Nephron (organoid): ENCODE measurements around the gene CABLES1.
A peak's percentile ranks its signal among the peaks of the same experiment; 100 is the strongest.
"Not testable (repeated sequence)": the region's sequence is repeated elsewhere in the genome, so short reads cannot be mapped to it uniquely, and the experiment has no call there.

Experiments used
- H3K27ac Mint-ChIP-seq, 3 experiments: 2 replicates each; pipeline ENCODE4 v1.8.0; 2020; ENCODE audit warnings: mixed read lengths in 3 of 3, mild to moderate bottlenecking in 2 of 3, moderate library complexity in 1 of 3
- H3K27me3 Mint-ChIP-seq: 2 replicates; pipeline ENCODE4 v1.8.0; 2021; ENCODE audit warnings: low read depth, mild to moderate bottlenecking, moderate library complexity, mixed read lengths
- H3K36me3 Mint-ChIP-seq: 2 replicates; pipeline ENCODE4 v1.8.0; 2020; ENCODE audit warnings: low read depth, mixed read lengths
- H3K4me1 Mint-ChIP-seq: 2 replicates; pipeline ENCODE4 v1.8.0; 2020; ENCODE audit warnings: mixed read lengths
- H3K4me3 Mint-ChIP-seq, 3 experiments: 2 replicates each; pipeline ENCODE4 v1.8.0; 2020; ENCODE audit warnings: mild to moderate bottlenecking in 3 of 3, mixed read lengths in 3 of 3, moderate library complexity in 2 of 3
- H3K9me3 Mint-ChIP-seq: 2 replicates; pipeline ENCODE4 v1.8.0; 2020; ENCODE audit warnings: mixed read lengths
- CTCF ChIP-seq, 3 experiments: fragments of 200-600 bp; sonication (generic); IDR thresholded peaks; one replicate each; pipeline ENCODE4 v1.5.0; 2021; ENCODE audit warnings: antibody characterized with exemption in 3 of 3; ENCODE audit not compliant: unreplicated experiment in 3 of 3

Gene CABLES1

GRCh38 chr18:23238651-23239349, 103.5 kb downstream of the CABLES1 start:
- Mint-ChIP-seq H3K27ac (peak overlapping the region; percentile 41 to 73 (median 69)), H3K9me3 (no peaks in the 10 kb centered on the region), H3K4me1 (peaks cover 43% of the 10 kb centered on the region), H3K27me3 (no peaks in the 10 kb centered on the region), H3K36me3 (peaks cover 38% of the 10 kb centered on the region), H3K4me3 (no peak overlapping the region)
- no peak for TF ChIP-seq CTCF (IDR thresholded peaks at IDR 0.05; ENCODE audit: unreplicated experiment in 3 of 3)

DNA sequence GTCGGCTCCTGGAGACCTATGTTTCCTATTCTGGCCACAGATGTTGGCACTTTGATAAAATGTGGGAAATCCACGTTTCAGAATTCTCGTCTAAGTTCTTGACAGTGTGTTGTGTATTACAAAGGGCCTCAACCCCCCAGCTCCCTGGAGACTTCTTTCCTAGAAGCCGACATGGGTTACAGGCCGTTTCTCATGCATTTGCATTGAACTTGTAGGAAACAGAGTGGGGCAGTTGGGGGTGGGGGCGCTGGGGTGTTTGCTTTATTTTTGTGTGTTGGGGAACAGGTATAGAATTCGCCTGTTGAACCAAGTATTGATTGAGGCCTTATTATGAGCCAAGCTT, 104.0 kb downstream of the CABLES1 start:
- no peak for TF ChIP-seq CTCF (IDR thresholded peaks at IDR 0.05; ENCODE audit: unreplicated experiment in 3 of 3)
- Mint-ChIP-seq H3K9me3 (no peaks in the 10 kb centered on the region), H3K27ac (peak overlapping the region in 2 of 3 experiments; percentile 54 to 69), H3K4me3 (no peak overlapping the region), H3K4me1 (peaks cover 48% of the 10 kb centered on the region), H3K36me3 (peaks cover 36% of the 10 kb centered on the region), H3K27me3 (no peaks in the 10 kb centered on the region)

GRCh38 chr18:23239885-23240608, 104.8 kb downstream of the CABLES1 start:
- no peak overlapping the region for H3K27ac Mint-ChIP-seq
- peaks cover 55% of the 10 kb centered on the region for H3K4me1 Mint-ChIP-seq

DNA sequence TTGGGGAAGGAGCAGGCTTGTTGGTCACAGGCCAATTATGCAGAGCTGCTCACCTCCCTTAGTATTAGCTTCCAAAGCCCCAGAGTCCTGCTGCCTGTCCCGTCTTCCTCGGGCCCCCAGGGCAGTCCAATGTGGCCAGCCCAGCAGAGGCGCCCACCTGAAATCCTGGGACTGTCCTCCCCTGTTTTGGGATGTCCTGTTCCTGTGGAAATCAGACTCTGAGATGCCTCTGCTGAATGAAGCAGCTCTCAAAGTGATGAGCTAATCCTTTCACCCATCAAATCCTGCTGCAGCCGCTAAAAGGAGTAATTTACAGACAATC, 105.3 kb downstream of the CABLES1 start:
- no peak overlapping the region for H3K4me3 Mint-ChIP-seq
- no peaks in the 10 kb centered on the region for H3K27me3 Mint-ChIP-seq

More at GRCh38 chr18:23239885-23240608, 104.8 kb downstream of the CABLES1 start:
- H3K27me3 Mint-ChIP-seq: no peaks in the 10 kb centered on the region
- peaks cover 31% of the 10 kb centered on the region for H3K36me3 Mint-ChIP-seq
- TF ChIP-seq CTCF (IDR thresholded peaks at IDR 0.05; ENCODE audit: unreplicated experiment in 3 of 3): no peak
- H3K9me3 Mint-ChIP-seq: no peaks in the 10 kb centered on the region
- H3K4me3 Mint-ChIP-seq: no peak overlapping the region

GRCh38 chr18:23241833-23242496, 106.7 kb downstream of the CABLES1 start:
- not testable (repeated sequence) for H3K27me3 Mint-ChIP-seq, H3K9me3 Mint-ChIP-seq, H3K4me3 Mint-ChIP-seq, H3K27ac Mint-ChIP-seq
- Mint-ChIP-seq H3K4me1 (peaks cover 55% of the 10 kb centered on the region), H3K36me3 (peaks cover 23% of the 10 kb centered on the region)

More for the DNA sequence above, 105.3 kb downstream of the CABLES1 start:
- Mint-ChIP-seq H3K27ac (no peak overlapping the region), H3K36me3 (peaks cover 28% of the 10 kb centered on the region), H3K9me3 (no peaks in the 10 kb centered on the region), H3K4me1 (peaks cover 55% of the 10 kb centered on the region)
- TF ChIP-seq CTCF (IDR thresholded peaks at IDR 0.05; ENCODE audit: unreplicated experiment in 3 of 3): no peak

DNA sequence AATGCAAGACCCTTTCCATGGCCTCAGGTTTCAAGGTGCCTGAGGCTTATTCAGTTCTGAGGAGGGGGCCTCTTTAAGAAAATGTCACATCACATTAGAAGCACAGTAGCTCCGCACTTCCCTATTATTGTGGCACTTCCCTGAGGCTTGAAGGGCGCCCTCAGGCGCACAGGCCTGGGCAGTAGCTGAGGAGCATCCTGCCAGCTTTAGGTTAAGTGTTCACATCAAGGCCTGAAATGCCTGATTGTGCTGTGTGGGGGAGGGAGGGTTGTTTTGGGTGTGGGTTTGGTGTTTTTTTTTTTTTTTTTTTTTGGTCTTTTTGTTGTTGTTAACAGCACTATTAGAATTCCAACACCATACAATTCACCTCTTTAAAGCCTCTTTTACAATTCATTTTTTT, 107.9 kb downstream of the CABLES1 start:
- H3K4me3 Mint-ChIP-seq: no peak overlapping the region
- no peaks in the 10 kb centered on the region for H3K27me3 Mint-ChIP-seq
- peaks cover 47% of the 10 kb centered on the region for H3K4me1 Mint-ChIP-seq
- H3K27ac Mint-ChIP-seq: no peak overlapping the region
- H3K36me3 Mint-ChIP-seq: peaks cover 29% of the 10 kb centered on the region
- no peak for TF ChIP-seq CTCF (IDR thresholded peaks at IDR 0.05; ENCODE audit: unreplicated experiment in 3 of 3)
- H3K9me3 Mint-ChIP-seq: peaks cover 3% of the 10 kb centered on the region
